Measurements from ENCODE around the gene SPDYE4. TPM values are rescaled to one million over a fixed set of nuclear protein-coding genes. Genes with fewer than 3 reads are reported as not detected.

Gene SPDYE4
- total RNA-seq, 1 experiment from 2014 or later: not detected

- in situ Hi-C loops (cut with HindIII; ENCODE audit: low pct_unique_long_range_greater_than_20kb, low sequenced_read_pairs): no loop called here
- no peak for ATAC-seq
- H3K27me3 ChIP-seq (ENCODE audit: control insufficient read depth, insufficient read depth, low read length): no peaks in the 10 kb centered on the region
- intact Hi-C loops (cut with micrococcal nuclease; ENCODE audit: unreplicated experiment): no loop called here
- DNase-seq (ENCODE audit: low read depth, low spot score): no peak
- TF ChIP-seq POLR2AphosphoS5 (IDR thresholded peaks at IDR 0.05; ENCODE audit: low read depth, low read length): no peak
- no peak for TF ChIP-seq CTCF (IDR thresholded peaks at IDR 0.05)
- TF ChIP-seq TCF7L2 (IDR thresholded peaks at IDR 0.05; ENCODE audit: low read depth, low read length): no peak
- no peak for TF ChIP-seq REST (IDR thresholded peaks at IDR 0.05; ENCODE audit: insufficient read depth in 1 of 2, low read depth in 2 of 2, low read length in 1 of 2)
- TF ChIP-seq SIN3A (IDR thresholded peaks at IDR 0.05; ENCODE audit: borderline replicate concordance, insufficient read depth, low read depth, low read length): no peak
- H3K4me1 ChIP-seq (ENCODE audit: control insufficient read depth, insufficient read depth, low read length): no peaks in the 10 kb centered on the region
- POLR2A ChIA-PET: no interaction called here
- H3K36me3 ChIP-seq (ENCODE audit: control insufficient read depth, insufficient read depth, low read length): no peaks in the 10 kb centered on the region
- H3K9me3 ChIP-seq (ENCODE audit: control insufficient read depth, insufficient read depth, low read depth, low read length): no peaks in the 10 kb centered on the region
- no peak overlapping the region for H3K4me3 ChIP-seq (ENCODE audit: low read depth in 2 of 2, low read length in 2 of 2)
- CTCF ChIA-PET: no interaction called here
- no TSS peak for BruUV-seq (replicated peaks)
- no peak overlapping the region for H3K27ac ChIP-seq (ENCODE audit: low read length)
Measured at GRCh38 chr17:8736362-8736761, 22.0 kb downstream of the SPDYE4 start.

- no peak for TF ChIP-seq REST (IDR thresholded peaks at IDR 0.05; ENCODE audit: insufficient read depth in 1 of 2, low read depth in 2 of 2, low read length in 1 of 2)
- TF ChIP-seq POLR2AphosphoS5 (IDR thresholded peaks at IDR 0.05; ENCODE audit: low read depth, low read length): no peak
- TF ChIP-seq TCF7L2 (IDR thresholded peaks at IDR 0.05; ENCODE audit: low read depth, low read length): no peak
- no peak for TF ChIP-seq CTCF (IDR thresholded peaks at IDR 0.05)
- no peak for TF ChIP-seq SIN3A (IDR thresholded peaks at IDR 0.05; ENCODE audit: borderline replicate concordance, insufficient read depth, low read depth, low read length)
- H3K9me3 ChIP-seq (ENCODE audit: control insufficient read depth, insufficient read depth, low read depth, low read length): no peaks in the 10 kb centered on the region
- H3K4me1 ChIP-seq (ENCODE audit: control insufficient read depth, insufficient read depth, low read length): no peaks in the 10 kb centered on the region
- no peak for DNase-seq (ENCODE audit: low read depth, low spot score)
- no peak overlapping the region for H3K4me3 ChIP-seq (ENCODE audit: low read depth in 2 of 2, low read length in 2 of 2)
- no peak overlapping the region for H3K27ac ChIP-seq (ENCODE audit: low read length)
- no TSS peak for BruUV-seq (replicated peaks)
- no peak for ATAC-seq
- in situ Hi-C loops (cut with HindIII; ENCODE audit: low pct_unique_long_range_greater_than_20kb, low sequenced_read_pairs): no loop called here
- no peaks in the 10 kb centered on the region for H3K36me3 ChIP-seq (ENCODE audit: control insufficient read depth, insufficient read depth, low read length)
- H3K27me3 ChIP-seq (ENCODE audit: control insufficient read depth, insufficient read depth, low read length): no peaks in the 10 kb centered on the region
- POLR2A ChIA-PET: no interaction called here
- CTCF ChIA-PET: no interaction called here
- intact Hi-C loops (cut with micrococcal nuclease; ENCODE audit: unreplicated experiment): no loop called here
Measured at GRCh38 chr17:8735336-8735939, 22.9 kb downstream of the SPDYE4 start.
